Stimulated activated CD4-positive, alpha-beta T cell treated with anti-CD3 and anti-CD28 coated beads, Interleukin-15, amount 100 ng/mL, for 24 hours (primary cell): ENCODE measurements around the gene EPN2.

Experiments
- DNase-seq: peaks from one replicate; pipeline ENCODE4 v3.0.0-alpha.2; 2020

The EPN2 gene

GRCh38 chr17:19242323-19242722 lies 5.2 kb downstream of the EPN2 start:
- no peak for DNase-seq

GRCh38 chr17:19242926-19243325 lies 5.8 kb downstream of the EPN2 start:
- DNase-seq = no peak

GRCh38 chr17:19243838-19244237 lies 6.7 kb downstream of the EPN2 start:
- no peak for DNase-seq

- no peak for DNase-seq
Observed at GRCh38 chr17:19244357-19244756, 7.2 kb downstream of the EPN2 start.

GRCh38 chr17:19244781-19245180 lies 7.6 kb downstream of the EPN2 start:
- DNase-seq = no peak

- no peak for DNase-seq
Observed at GRCh38 chr17:19247473-19247872, 10.3 kb downstream of the EPN2 start.

GRCh38 chr17:19248151-19248927 lies 11.2 kb downstream of the EPN2 start:
- DNase-seq = no peak

GRCh38 chr17:19248928-19249574 lies 11.9 kb downstream of the EPN2 start:
- no peak for DNase-seq

- DNase-seq = no peak
Observed at GRCh38 chr17:19249681-19250080, 12.5 kb downstream of the EPN2 start.

- no peak for DNase-seq
Observed at GRCh38 chr17:19250421-19251173, 13.4 kb downstream of the EPN2 start.

- no peak for DNase-seq
Observed at GRCh38 chr17:19253112-19253511, 15.9 kb downstream of the EPN2 start.

GRCh38 chr17:19254651-19255050 lies 17.5 kb downstream of the EPN2 start:
- no peak for DNase-seq

- no peak for DNase-seq
Observed at GRCh38 chr17:19255279-19255678, 18.1 kb downstream of the EPN2 start.

GRCh38 chr17:19258371-19258770 lies 21.2 kb downstream of the EPN2 start:
- no peak for DNase-seq

- DNase-seq = no peak
Observed at GRCh38 chr17:19260958-19261357, 23.8 kb downstream of the EPN2 start.

- DNase-seq = no peak
Observed at GRCh38 chr17:19261426-19261825, 24.3 kb downstream of the EPN2 start.

GRCh38 chr17:19262650-19263631 lies 25.8 kb downstream of the EPN2 start:
- peak; percentile 4 for DNase-seq

GRCh38 chr17:19263641-19264051 lies 26.5 kb downstream of the EPN2 start:
- no peak for DNase-seq

- DNase-seq = no peak
Observed at GRCh38 chr17:19264268-19264667, 27.1 kb downstream of the EPN2 start.

- no peak for DNase-seq
Observed at GRCh38 chr17:19264681-19265080, 27.5 kb downstream of the EPN2 start.

- no peak for DNase-seq
Observed at GRCh38 chr17:19265755-19266154, 28.6 kb downstream of the EPN2 start.

GRCh38 chr17:19268611-19269010 lies 31.4 kb downstream of the EPN2 start:
- DNase-seq = no peak

GRCh38 chr17:19269106-19269505 lies 31.9 kb downstream of the EPN2 start:
- DNase-seq = no peak
